K562 (cell line): ENCODE measurements around the gene SERAC1. TPM values are rescaled to one million over a fixed set of nuclear protein-coding genes. Genes with fewer than 3 reads are reported as not detected.

ENCODE experiments used
- ATAC-seq: fragments of 200-7000 bp; cut with Tn5 transposase; 3 replicates; pipeline ENCODE4 v1.9.1; 2020; ENCODE audit warnings: moderate library complexity
- BruUV-seq: library from RNA; stranded (reverse); fragments of 400-500 nt; replicated peaks from 2 replicates; lab custom pipeline; 2021; lab: Mats Ljungman, UMichigan
- CTCF ChIA-PET: fragments of 300-600 bp; formaldehyde crosslinking; extraction: SDS; loops from one replicate; lab custom pipeline; 2021; ENCODE audit warnings: low intra/inter-chr PET ratio; lab: Yijun Ruan, JAX
- POLR2A ChIA-PET: fragments of 300-600, 350-650 bp; sonication (Branson Sonifier 250); formaldehyde crosslinking; extraction: SDS; loops from one replicate; lab custom pipeline; 2021; ENCODE audit warnings: antibody characterized with exemption, inconsistent platforms; lab: Yijun Ruan, JAX
- DNase-seq, 4 experiments: peaks; one replicate each; pipeline versions ENCODE4 v3.0.0 to v3.0.0-alpha.2; 2011 to 2018; ENCODE audit warnings: low spot score in 3 of 4, mixed read lengths in 3 of 4; ENCODE audit errors: extremely low read depth in 1 of 4
- FAIRE-seq: peaks from 2 replicates; lab custom pipeline; 2011; peaks lifted over from hg19 to GRCh38; lab: Jason Lieb, UNC
- H2AFZ ChIP-seq: 2 replicates; pipeline ENCODE4 v1.6.0; 2011; ENCODE audit warnings: low read depth, low read length, control low read depth, inconsistent platforms
- H3K27ac ChIP-seq: fragments of 200-600 bp; 3 replicates; pipeline ENCODE4 v1.8.0; 2011; ENCODE audit warnings: low read depth, mild to moderate bottlenecking, control low read depth, inconsistent platforms, low read length, moderate library complexity, mixed read lengths; ENCODE audit errors: extremely low read depth
- H3K27me3 ChIP-seq, 2 experiments: fragments of 300-600 bp in 1 of 2; 2 replicates in 1 of 2; 3 replicates in 1 of 2; pipeline versions ENCODE4 v1.6.0 to v1.8.0; 2011; ENCODE audit warnings: inconsistent platforms in 2 of 2, low read length in 2 of 2, mild to moderate bottlenecking in 1 of 2, mixed read lengths in 1 of 2, moderate library complexity in 1 of 2; ENCODE audit not compliant: control insufficient read depth in 2 of 2, insufficient read depth in 2 of 2
- H3K36me3 ChIP-seq: fragments of 300-600 bp; 3 replicates; pipeline ENCODE4 v1.8.0; 2011; ENCODE audit warnings: mild to moderate bottlenecking, low read length, inconsistent platforms; ENCODE audit not compliant: control insufficient read depth, insufficient read depth
- H3K4me1 ChIP-seq, 2 experiments: fragments of 200-600 bp in 1 of 2; replicated peaks in 1 of 2; 2 replicates in 1 of 2; 3 replicates in 1 of 2; pipeline versions ENCODE4 v1.5.1 to v1.8.0; 2011; ENCODE audit warnings: inconsistent platforms in 2 of 2, low read length in 2 of 2, mild to moderate bottlenecking in 1 of 2, mixed read lengths in 1 of 2, moderate library complexity in 1 of 2; ENCODE audit not compliant: control insufficient read depth in 2 of 2, insufficient read depth in 2 of 2
- H3K4me2 ChIP-seq: 2 replicates; pipeline ENCODE4 v1.6.1; 2011; ENCODE audit warnings: low read length, control low read depth, inconsistent platforms, mixed read lengths; ENCODE audit not compliant: insufficient read depth
- H3K4me3 ChIP-seq: fragments of 200-600 bp; sonication (generic), shearing (Covaris generic); 2 replicates; pipeline ENCODE4 v1.5.1; 2016; ENCODE audit warnings: control low read depth, inconsistent platforms
- H3K79me2 ChIP-seq: fragments of 200-600 bp; 3 replicates; pipeline ENCODE4 v1.8.0; 2011; ENCODE audit warnings: low read length, inconsistent platforms; ENCODE audit not compliant: control insufficient read depth, insufficient read depth
- H3K9ac ChIP-seq, 2 experiments: 2 replicates each; pipeline versions ENCODE4 v1.6.0 to v1.6.1; 2011; ENCODE audit warnings: low read depth in 2 of 2, low read length in 2 of 2, control low read depth in 1 of 2, inconsistent platforms in 1 of 2, mild to moderate bottlenecking in 1 of 2, mixed read lengths in 1 of 2; ENCODE audit not compliant: insufficient read depth in 1 of 2
- H3K9me1 ChIP-seq: one replicate; pipeline ENCODE4 v1.6.0; 2011; ENCODE audit warnings: inconsistent platforms, mild to moderate bottlenecking, low read length, moderate library complexity; ENCODE audit not compliant: control insufficient read depth, insufficient read depth
- H3K9me3 ChIP-seq: replicated peaks from 2 replicates; pipeline ENCODE4 v1.5.1; 2011; ENCODE audit warnings: low read depth, low read length, inconsistent platforms; ENCODE audit not compliant: control insufficient read depth, insufficient read depth
- H4K20me1 ChIP-seq: replicated peaks from 2 replicates; pipeline ENCODE4 v1.6.1; 2011; ENCODE audit warnings: low read length, inconsistent platforms, mixed read lengths; ENCODE audit not compliant: control insufficient read depth, insufficient read depth
- CEBPB ChIP-seq: fragments of 450-650 bp; IDR thresholded peaks from 2 replicates; pipeline ENCODE4 v1.6.1; 2016; ENCODE audit warnings: missing genetic modification characterization, missing compliant biosample characterization
- CEBPG ChIP-seq, 3 experiments: fragments of 200-800 bp in 1 of 3; sonication (Bioruptor generic) in 1 of 3; sonication (generic) in 1 of 3; formaldehyde crosslinking in 1 of 3; IDR thresholded peaks in 2 of 3; conservative IDR thresholded peaks in 1 of 3; 2 replicates each; pipeline versions ENCODE4 v1.6.1 to v1.8.0; 2016 to 2022; ENCODE audit warnings: missing compliant biosample characterization in 2 of 3, missing genetic modification characterization in 2 of 3, mild to moderate bottlenecking in 1 of 3, missing genetic modification reagents in 1 of 3
- EHMT2 ChIP-seq: fragments of 450-650 bp; IDR thresholded peaks from 2 replicates; pipeline ENCODE4 v1.6.1; 2018; ENCODE audit warnings: antibody characterized with exemption
- WGBS: fragments of 100-300 bp; shearing (Covaris generic); methylation state at CpG from one replicate; pipeline ENCODE4 v1.1.6; 2016; ENCODE audit warnings: low coverage, mixed read lengths; ENCODE audit not compliant: insufficient coverage; ENCODE audit errors: missing lambda C conversion rate; 5-methylcytosine and 5-hydroxymethylcytosine counted together
- in situ Hi-C: fragments of 300-500 bp; cut with MboI; formaldehyde crosslinking; loops from 4 replicates; pipeline ENCODE4 v1.15.0; 2018; ENCODE audit warnings: inconsistent platforms, mixed read lengths
- intact Hi-C: fragments of 100-400 bp; cut with micrococcal nuclease; formaldehyde crosslinking; loops from 2 replicates; pipeline ENCODE4 v1.14.2; 2022
- polyA plus RNA-seq, 8 experiments: library from polyadenylated mRNA; depleted of rRNA in 4 of 8; stranded (reverse) in 5 of 8; unstranded in 3 of 8; fragments of >200 nt; fragmentation: Nextera tagmentation in 2 of 8; fragmentation: Illumina TruSeq in 1 of 8; extraction: Ambion mirVana in 2 of 8; extraction: Trizol in 1 of 8; gene quantifications; 2 replicates each; pipeline versions ENCODE4 v1.2.1 to v1.2.3, GENCODE V29; 2011 to 2014; ENCODE audit warnings: inconsistent platforms in 1 of 8, missing spikeins in 1 of 8
- total RNA-seq, 7 experiments: library from RNA; depleted of rRNA in 6 of 7; stranded (reverse); fragments of >200 nt in 6 of 7; fragmentation: Illumina TruSeq in 2 of 7; extraction: Trizol in 2 of 7; gene quantifications; 2 replicates each; pipeline versions ENCODE4 v1.2.1 to v1.2.3, GENCODE V29; 2011 to 2021; ENCODE audit warnings: low replicate concordance in 1 of 7
- TF ChIP-seq, protein P1 (sequence below): sonication (generic); formaldehyde crosslinking; IDR thresholded peaks from 2 replicates; pipeline ENCODE4 v1.8.1; 2023; ENCODE audit warnings: mild to moderate bottlenecking, missing genetic modification reagents
- TF ChIP-seq, protein P2 (sequence below), 2 experiments: fragments of 450-650 bp in 1 of 2; sonication (generic) in 1 of 2; formaldehyde crosslinking in 1 of 2; IDR thresholded peaks in 1 of 2; conservative IDR thresholded peaks in 1 of 2; 2 replicates each; pipeline versions ENCODE4 v1.6.1 to v1.8.1; 2016 to 2023; ENCODE audit warnings: mild to moderate bottlenecking in 2 of 2, moderate library complexity in 2 of 2, inconsistent platforms in 1 of 2, missing genetic modification reagents in 1 of 2

The SERAC1 gene
- total and polyA plus RNA-seq, 9 of the 15 experiments (the other 6 are each of a cell fraction or from before 2014, with no cell fraction given): 1.8 to 6.2 (median 2.8) TPM

- Histone ChIP-seq H3K79me2 (no peaks in the 10 kb centered on the region), H2AFZ (no peak overlapping the region), H3K36me3 (peaks cover 72% of the 10 kb centered on the region), H3K9me3 (no peaks in the 10 kb centered on the region), H3K4me2 (no peak overlapping the region)
- POLR2A ChIA-PET: interaction anchor here (0.7 kb wide), 1 partner anchor 76 kb away, joined by 3 read pairs; no protein-coding TSS in a partner anchor
- in situ Hi-C loops: no loop called here
- no TSS peak for BruUV-seq
- no peak for DNase-seq
- TF ChIP-seq, protein P1, sequence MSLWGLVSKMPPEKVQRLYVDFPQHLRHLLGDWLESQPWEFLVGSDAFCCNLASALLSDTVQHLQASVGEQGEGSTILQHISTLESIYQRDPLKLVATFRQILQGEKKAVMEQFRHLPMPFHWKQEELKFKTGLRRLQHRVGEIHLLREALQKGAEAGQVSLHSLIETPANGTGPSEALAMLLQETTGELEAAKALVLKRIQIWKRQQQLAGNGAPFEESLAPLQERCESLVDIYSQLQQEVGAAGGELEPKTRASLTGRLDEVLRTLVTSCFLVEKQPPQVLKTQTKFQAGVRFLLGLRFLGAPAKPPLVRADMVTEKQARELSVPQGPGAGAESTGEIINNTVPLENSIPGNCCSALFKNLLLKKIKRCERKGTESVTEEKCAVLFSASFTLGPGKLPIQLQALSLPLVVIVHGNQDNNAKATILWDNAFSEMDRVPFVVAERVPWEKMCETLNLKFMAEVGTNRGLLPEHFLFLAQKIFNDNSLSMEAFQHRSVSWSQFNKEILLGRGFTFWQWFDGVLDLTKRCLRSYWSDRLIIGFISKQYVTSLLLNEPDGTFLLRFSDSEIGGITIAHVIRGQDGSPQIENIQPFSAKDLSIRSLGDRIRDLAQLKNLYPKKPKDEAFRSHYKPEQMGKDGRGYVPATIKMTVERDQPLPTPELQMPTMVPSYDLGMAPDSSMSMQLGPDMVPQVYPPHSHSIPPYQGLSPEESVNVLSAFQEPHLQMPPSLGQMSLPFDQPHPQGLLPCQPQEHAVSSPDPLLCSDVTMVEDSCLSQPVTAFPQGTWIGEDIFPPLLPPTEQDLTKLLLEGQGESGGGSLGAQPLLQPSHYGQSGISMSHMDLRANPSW (CRISPR knock-in tag): no peak
- TF ChIP-seq EHMT2 (no peak), CEBPG (CRISPR knock-in tag; IDR thresholded peaks at IDR 0.05) (no peak), CEBPG (tag; conservative IDR thresholded peaks at IDR 0.05 in 1 of 2, IDR thresholded peaks at IDR 0.05 in 1 of 2) (peak; percentile 16 to 17; a peak in 1 of 4 replicates), CEBPB (tag) (peak; percentile 51)
- TF ChIP-seq, protein P2, sequence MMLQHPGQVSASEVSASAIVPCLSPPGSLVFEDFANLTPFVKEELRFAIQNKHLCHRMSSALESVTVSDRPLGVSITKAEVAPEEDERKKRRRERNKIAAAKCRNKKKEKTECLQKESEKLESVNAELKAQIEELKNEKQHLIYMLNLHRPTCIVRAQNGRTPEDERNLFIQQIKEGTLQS (IDR thresholded peaks at IDR 0.05): 0 out of 2 replicates have a peak, but pooled peaks have one; percentile 21
- TF ChIP-seq, protein P2 (CRISPR knock-in tag; conservative IDR thresholded peaks at IDR 0.05): no peak
- TF ChIP-seq, all 486 proteins: peak for 3
- Histone ChIP-seq H3K4me1 (no peaks in the 10 kb centered on the region), H3K9ac (no peak overlapping the region), H4K20me1 (no peaks in the 10 kb centered on the region), H3K4me3 (no peak overlapping the region), H3K27ac (no peak overlapping the region), H3K27me3 (no peaks in the 10 kb centered on the region), H3K9me1 (peaks cover 2% of the 10 kb centered on the region)
- FAIRE-seq (no peak), ATAC-seq (no peak)
- CTCF ChIA-PET: no interaction called here
- WGBS: 92% methylated on average over 5 of the region's 6 CpGs
- intact Hi-C loops: no loop called here
Measured at GRCh38 chr6:158081657-158081935, 86.5 kb downstream of the SERAC1 start.
